ENCODE results near the gene PIP5K1B.

- TF ChIP-seq CTCF (IDR thresholded peaks at IDR 0.05) (no peak), POLR2A (IDR thresholded peaks at IDR 0.05) (no peak)
Observed at GRCh38 chr9:68775003-68775730, 70.1 kb downstream of the PIP5K1B start.
